GM12878 (cell line): ENCODE results near the gene MAK. TPM values are rescaled to one million over a fixed set of nuclear protein-coding genes. Genes with fewer than 3 reads are reported as not detected.
A peak's percentile ranks its signal among the peaks of the same experiment; 100 is the strongest.

Experiments
- BRCA1 ChIP-seq: IDR thresholded peaks from 2 replicates; pipeline ENCODE4 v1.6.1; 2011; ENCODE audit warnings: low read depth, low read length, improper control_type of control experiment
- EP300 ChIP-seq, 2 experiments: fragments of 150-350 bp in 1 of 2; IDR thresholded peaks; 2 replicates each; pipeline ENCODE4 v1.6.1; 2011 to 2012; ENCODE audit warnings: low read depth in 2 of 2, low read length in 2 of 2, borderline replicate concordance in 1 of 2, improper control_type of control experiment in 1 of 2, inconsistent platforms in 1 of 2; ENCODE audit not compliant: control insufficient read depth in 1 of 2
- EZH2 ChIP-seq: IDR thresholded peaks from 2 replicates; pipeline ENCODE4 v1.6.1; 2012; ENCODE audit warnings: low read depth, mild to moderate bottlenecking, control low read depth, inconsistent platforms, low read length, borderline replicate concordance; ENCODE audit not compliant: control insufficient read depth
- FOXM1 ChIP-seq: IDR thresholded peaks from 2 replicates; pipeline ENCODE4 v1.6.1; 2012; ENCODE audit warnings: low read depth, mild to moderate bottlenecking, inconsistent platforms, low read length, moderate library complexity
- JUND ChIP-seq: IDR thresholded peaks from 2 replicates; pipeline ENCODE4 v1.6.1; 2012; ENCODE audit warnings: low read depth, mild to moderate bottlenecking, low read length, improper control_type of control experiment, moderate library complexity
- NR2C1 ChIP-seq: fragments of 450-650 bp; IDR thresholded peaks from 2 replicates; pipeline ENCODE4 v1.6.1; 2017; ENCODE audit warnings: antibody characterized with exemption, mild to moderate bottlenecking, moderate library complexity
- NR2F1 ChIP-seq: fragments of 450-650 bp; conservative IDR thresholded peaks from 2 replicates; pipeline ENCODE4 v1.6.1; 2017; ENCODE audit warnings: mild to moderate bottlenecking
- POLR2AphosphoS5 ChIP-seq: IDR thresholded peaks from 2 replicates; pipeline ENCODE4 v1.6.1; 2011; ENCODE audit warnings: mild to moderate bottlenecking, low read length, inconsistent platforms
- SMAD1 ChIP-seq: fragments of 450-650 bp; IDR thresholded peaks from 2 replicates; pipeline ENCODE4 v1.6.1; 2018; ENCODE audit warnings: mild to moderate bottlenecking, low read depth; ENCODE audit not compliant: partially characterized antibody
- SMARCA5 ChIP-seq: fragments of 450-650 bp; IDR thresholded peaks from 2 replicates; pipeline ENCODE4 v1.6.1; 2017; ENCODE audit warnings: mild to moderate bottlenecking
- SP1 ChIP-seq: IDR thresholded peaks from one replicate; pipeline ENCODE4 v1.6.1; 2011; ENCODE audit warnings: low read depth, low read length
- SRF ChIP-seq, 2 experiments: IDR thresholded peaks; 2 replicates each; pipeline ENCODE4 v1.6.1; 2011; ENCODE audit warnings: low read depth in 2 of 2, low read length in 2 of 2, mild to moderate bottlenecking in 1 of 2, moderate library complexity in 1 of 2
- SUPT20H ChIP-seq: IDR thresholded peaks from 2 replicates; pipeline ENCODE4 v1.6.1; 2011; ENCODE audit warnings: low read depth, mild to moderate bottlenecking, low read length, moderate library complexity, borderline replicate concordance; ENCODE audit not compliant: control insufficient read depth
- polyA plus RNA-seq, 11 experiments: library from polyadenylated mRNA; depleted of rRNA in 4 of 11; unstranded in 6 of 11; stranded (reverse) in 5 of 11; fragments of >200 nt; fragmentation: Nextera tagmentation in 4 of 11; fragmentation: Illumina TruSeq in 1 of 11; extraction: Ambion mirVana in 4 of 11; extraction: Trizol in 1 of 11; gene quantifications; 1 replicate in 1 of 11; 2 replicates in 10 of 11; pipeline versions ENCODE4 v1.2.1 to v1.2.3, GENCODE V29; 2011 to 2016; ENCODE audit warnings: inconsistent platforms in 2 of 11, missing spikeins in 2 of 11, low read depth in 1 of 11
- total RNA-seq, 4 experiments: library from RNA; depleted of rRNA in 3 of 4; stranded (reverse); fragments of >200 nt in 3 of 4; fragmentation: Illumina TruSeq in 1 of 4; extraction: Trizol in 1 of 4; gene quantifications; 2 replicates each; pipeline versions ENCODE4 v1.2.1 to v1.2.3, GENCODE V29; 2013 to 2021
- TF ChIP-seq, protein P1 (sequence below): fragments of 150-350 bp; IDR thresholded peaks from 2 replicates; pipeline ENCODE4 v1.6.1; 2016; ENCODE audit warnings: low read depth, low read length
- TF ChIP-seq, protein P2 (sequence below): IDR thresholded peaks from 2 replicates; pipeline ENCODE4 v1.6.1; 2011; ENCODE audit warnings: borderline replicate concordance, low read depth, mild to moderate bottlenecking, moderate library complexity, mixed read lengths, low read length; ENCODE audit not compliant: insufficient read depth; ENCODE audit errors: extremely low read length
- TF ChIP-seq, protein P3 (sequence below): IDR thresholded peaks from 2 replicates; pipeline ENCODE4 v1.6.1; 2012; ENCODE audit warnings: low read depth, low read length, improper control_type of control experiment
- TF ChIP-seq, protein P4 (sequence below): IDR thresholded peaks from 2 replicates; pipeline ENCODE4 v1.6.1; 2011; ENCODE audit warnings: mild to moderate bottlenecking, low read depth, low read length, moderate library complexity; ENCODE audit not compliant: insufficient replicate concordance

Gene MAK
- total and polyA plus RNA-seq, 10 of the 15 experiments (the other 5 are each of a cell fraction or from before 2014, with no cell fraction given): 0.01 to 0.90 (median 0.13) TPM; not detected in 1

DNA sequence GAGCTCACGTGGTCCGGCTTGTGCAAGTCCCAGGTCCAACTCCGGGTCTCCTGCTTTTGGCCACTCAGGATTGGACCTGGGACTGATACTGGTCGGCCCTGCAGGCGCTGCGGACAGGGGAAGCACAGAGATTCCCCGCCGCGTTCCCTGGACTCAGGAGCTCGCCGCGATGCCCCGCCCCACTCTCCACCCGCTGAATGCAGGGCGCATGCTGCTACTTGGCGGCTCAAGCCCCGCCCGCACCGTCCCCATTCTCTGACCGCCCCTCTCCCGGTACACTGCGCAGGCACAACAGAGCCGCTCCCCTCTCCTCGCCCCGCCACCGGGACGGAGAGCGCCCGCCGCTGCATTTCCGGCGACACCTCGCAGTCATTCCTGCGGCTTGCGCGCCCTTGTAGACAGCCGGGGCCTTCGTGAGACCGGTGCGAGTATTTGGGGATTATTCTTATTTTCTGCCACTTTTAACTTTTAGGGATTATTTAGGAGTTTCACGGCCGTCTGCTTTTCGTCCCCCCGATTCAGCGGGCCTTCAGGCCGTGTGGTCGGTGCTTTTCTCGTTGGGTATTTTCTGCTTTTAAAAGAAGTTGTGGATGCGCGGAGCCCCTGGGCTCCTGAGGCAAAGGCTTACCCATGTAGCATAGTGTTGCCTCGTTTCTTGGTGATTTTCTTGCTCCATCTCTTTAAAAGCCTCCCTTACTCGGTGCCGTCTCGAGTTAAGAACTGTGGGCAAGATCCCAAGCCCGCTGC lies 115.3 kb downstream of the MAK start, which contains the start of gene TMEM14C (continued):
- TF ChIP-seq, protein P1, sequence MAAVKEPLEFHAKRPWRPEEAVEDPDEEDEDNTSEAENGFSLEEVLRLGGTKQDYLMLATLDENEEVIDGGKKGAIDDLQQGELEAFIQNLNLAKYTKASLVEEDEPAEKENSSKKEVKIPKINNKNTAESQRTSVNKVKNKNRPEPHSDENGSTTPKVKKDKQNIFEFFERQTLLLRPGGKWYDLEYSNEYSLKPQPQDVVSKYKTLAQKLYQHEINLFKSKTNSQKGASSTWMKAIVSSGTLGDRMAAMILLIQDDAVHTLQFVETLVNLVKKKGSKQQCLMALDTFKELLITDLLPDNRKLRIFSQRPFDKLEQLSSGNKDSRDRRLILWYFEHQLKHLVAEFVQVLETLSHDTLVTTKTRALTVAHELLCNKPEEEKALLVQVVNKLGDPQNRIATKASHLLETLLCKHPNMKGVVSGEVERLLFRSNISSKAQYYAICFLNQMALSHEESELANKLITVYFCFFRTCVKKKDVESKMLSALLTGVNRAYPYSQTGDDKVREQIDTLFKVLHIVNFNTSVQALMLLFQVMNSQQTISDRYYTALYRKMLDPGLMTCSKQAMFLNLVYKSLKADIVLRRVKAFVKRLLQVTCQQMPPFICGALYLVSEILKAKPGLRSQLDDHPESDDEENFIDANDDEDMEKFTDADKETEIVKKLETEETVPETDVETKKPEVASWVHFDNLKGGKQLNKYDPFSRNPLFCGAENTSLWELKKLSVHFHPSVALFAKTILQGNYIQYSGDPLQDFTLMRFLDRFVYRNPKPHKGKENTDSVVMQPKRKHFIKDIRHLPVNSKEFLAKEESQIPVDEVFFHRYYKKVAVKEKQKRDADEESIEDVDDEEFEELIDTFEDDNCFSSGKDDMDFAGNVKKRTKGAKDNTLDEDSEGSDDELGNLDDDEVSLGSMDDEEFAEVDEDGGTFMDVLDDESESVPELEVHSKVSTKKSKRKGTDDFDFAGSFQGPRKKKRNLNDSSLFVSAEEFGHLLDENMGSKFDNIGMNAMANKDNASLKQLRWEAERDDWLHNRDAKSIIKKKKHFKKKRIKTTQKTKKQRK: no peak
- TF ChIP-seq POLR2AphosphoS5 (peak; percentile 90), EP300 (IDR thresholded peaks at IDR 0.05; ENCODE audit: borderline replicate concordance in 1 of 2, control insufficient read depth in 1 of 2, low read depth in 2 of 2, low read length in 2 of 2) (peak; percentile 7 to 36; a peak in 1 of 4 replicates), FOXM1 (no peak), SP1 (peak; percentile 32), NR2C1 (no peak), EZH2 (no peak), SMARCA5 (no peak), SUPT20H (no peak), NR2F1 (0 out of 2 replicates have a peak, but pooled peaks have one; percentile 8), SMAD1 (peak; percentile 26), BRCA1 (no peak), JUND (no peak), SRF (IDR thresholded peaks at IDR 0.05; ENCODE audit: low read depth in 2 of 2, low read length in 2 of 2) (no peak)
- TF ChIP-seq, protein P2, sequence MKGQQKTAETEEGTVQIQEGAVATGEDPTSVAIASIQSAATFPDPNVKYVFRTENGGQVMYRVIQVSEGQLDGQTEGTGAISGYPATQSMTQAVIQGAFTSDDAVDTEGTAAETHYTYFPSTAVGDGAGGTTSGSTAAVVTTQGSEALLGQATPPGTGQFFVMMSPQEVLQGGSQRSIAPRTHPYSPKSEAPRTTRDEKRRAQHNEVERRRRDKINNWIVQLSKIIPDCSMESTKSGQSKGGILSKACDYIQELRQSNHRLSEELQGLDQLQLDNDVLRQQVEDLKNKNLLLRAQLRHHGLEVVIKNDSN: peak; percentile 63
- TF ChIP-seq, protein P3, sequence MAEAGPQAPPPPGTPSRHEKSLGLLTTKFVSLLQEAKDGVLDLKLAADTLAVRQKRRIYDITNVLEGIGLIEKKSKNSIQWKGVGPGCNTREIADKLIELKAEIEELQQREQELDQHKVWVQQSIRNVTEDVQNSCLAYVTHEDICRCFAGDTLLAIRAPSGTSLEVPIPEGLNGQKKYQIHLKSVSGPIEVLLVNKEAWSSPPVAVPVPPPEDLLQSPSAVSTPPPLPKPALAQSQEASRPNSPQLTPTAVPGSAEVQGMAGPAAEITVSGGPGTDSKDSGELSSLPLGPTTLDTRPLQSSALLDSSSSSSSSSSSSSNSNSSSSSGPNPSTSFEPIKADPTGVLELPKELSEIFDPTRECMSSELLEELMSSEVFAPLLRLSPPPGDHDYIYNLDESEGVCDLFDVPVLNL: no peak
- TF ChIP-seq, protein P4, sequence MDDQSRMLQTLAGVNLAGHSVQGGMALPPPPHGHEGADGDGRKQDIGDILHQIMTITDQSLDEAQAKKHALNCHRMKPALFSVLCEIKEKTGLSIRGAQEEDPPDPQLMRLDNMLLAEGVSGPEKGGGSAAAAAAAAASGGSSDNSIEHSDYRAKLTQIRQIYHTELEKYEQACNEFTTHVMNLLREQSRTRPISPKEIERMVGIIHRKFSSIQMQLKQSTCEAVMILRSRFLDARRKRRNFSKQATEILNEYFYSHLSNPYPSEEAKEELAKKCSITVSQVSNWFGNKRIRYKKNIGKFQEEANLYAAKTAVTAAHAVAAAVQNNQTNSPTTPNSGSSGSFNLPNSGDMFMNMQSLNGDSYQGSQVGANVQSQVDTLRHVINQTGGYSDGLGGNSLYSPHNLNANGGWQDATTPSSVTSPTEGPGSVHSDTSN: no peak
